DMS53 treated with DMSO at 0.1 percent for 48 hours (cell line): ENCODE data around the gene NUP58.

Experiments used
- DNase-seq: peaks from one replicate; lab custom pipeline; 2025; ENCODE audit not compliant: unreplicated experiment; lab: John Stamatoyannopoulos, UW

Gene NUP58, protein sequence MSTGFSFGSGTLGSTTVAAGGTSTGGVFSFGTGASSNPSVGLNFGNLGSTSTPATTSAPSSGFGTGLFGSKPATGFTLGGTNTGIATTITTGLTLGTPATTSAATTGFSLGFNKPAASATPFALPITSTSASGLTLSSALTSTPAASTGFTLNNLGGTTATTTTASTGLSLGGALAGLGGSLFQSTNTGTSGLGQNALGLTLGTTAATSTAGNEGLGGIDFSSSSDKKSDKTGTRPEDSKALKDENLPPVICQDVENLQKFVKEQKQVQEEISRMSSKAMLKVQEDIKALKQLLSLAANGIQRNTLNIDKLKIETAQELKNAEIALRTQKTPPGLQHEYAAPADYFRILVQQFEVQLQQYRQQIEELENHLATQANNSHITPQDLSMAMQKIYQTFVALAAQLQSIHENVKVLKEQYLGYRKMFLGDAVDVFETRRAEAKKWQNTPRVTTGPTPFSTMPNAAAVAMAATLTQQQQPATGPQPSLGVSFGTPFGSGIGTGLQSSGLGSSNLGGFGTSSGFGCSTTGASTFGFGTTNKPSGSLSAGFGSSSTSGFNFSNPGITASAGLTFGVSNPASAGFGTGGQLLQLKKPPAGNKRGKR

DNA sequence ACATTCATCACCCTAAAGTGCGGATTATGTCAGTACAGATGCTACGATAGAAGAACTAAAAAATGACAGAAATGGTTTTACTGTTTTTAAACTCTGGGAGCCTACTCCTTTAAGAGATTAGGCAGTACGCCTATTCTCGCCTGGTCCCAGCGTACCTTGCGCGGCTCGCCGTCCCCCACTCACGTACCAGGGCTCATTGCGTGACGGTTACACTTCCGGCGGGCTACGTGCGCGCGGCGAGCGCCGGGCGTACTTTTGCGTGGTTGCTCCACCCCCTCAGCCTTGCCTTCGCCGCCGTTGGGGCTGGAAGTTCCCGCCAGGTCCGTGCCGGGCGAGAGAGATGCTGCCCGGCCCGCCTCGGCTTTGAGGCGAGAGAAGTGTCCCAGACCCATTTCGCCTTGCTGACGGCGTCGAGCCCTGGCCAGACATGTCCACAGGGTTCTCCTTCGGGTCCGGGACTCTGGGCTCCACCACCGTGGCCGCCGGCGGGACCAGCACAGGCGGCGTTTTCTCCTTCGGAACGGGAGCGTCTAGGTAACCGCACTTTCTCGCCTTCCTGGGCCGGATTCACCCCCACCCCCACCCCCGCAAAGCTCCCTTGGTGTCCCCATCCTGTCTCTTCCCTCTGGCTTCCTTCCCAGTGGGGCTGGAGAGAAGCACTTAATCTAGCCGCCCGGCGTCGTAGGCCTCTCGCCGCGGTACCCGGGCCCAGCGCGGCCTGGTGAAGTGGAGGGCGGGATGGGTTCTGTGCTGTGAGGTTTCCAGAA is at the start of gene NUP58:
Gene NUP58 (plus strand): TSS at position 279 of the 767 bp plus-strand sequence. CDS start 149 bp downstream, at position 428.
- DNase-seq, result peak; percentile 91

DNA sequence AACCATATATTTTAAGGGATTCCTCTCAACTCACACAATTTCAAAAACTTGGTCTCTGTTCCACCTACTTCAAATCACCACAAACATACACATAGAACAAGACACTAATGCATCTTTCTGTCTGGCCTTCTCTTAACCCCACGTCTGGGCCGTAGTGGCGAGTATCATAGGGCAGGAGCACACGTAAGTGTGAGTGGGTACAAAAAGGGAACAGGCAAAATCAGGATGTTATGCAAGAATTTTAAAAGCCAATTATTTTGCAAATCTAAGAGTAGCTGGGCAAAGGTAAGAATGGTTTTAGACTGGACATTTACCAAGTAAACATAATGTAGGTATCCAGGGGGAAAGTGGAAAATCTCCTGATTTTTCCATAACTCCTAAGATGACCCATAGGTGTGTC is 49.2 kb upstream of the NUP58 start:
- DNase-seq, result no peak

DNA sequence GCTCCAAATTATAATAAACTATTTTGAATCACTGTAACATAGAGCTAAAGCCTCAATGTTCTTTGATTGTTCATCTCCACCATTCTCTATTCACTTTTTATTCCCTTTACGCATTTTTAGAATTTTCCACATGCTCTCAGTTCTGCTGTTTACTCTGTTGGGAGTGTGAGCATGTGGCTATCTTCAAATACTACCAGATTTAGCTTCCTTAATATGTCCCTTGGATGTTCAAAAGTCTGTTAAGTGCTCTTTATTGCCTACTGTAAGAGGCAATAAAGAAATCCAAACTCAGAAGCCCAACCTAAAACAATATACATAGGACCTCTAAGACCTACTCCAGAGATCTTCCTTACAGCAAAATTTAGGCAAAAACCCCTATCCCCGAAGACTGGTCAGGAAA is 48.7 kb upstream of the NUP58 start:
- no peak for DNase-seq

DNA sequence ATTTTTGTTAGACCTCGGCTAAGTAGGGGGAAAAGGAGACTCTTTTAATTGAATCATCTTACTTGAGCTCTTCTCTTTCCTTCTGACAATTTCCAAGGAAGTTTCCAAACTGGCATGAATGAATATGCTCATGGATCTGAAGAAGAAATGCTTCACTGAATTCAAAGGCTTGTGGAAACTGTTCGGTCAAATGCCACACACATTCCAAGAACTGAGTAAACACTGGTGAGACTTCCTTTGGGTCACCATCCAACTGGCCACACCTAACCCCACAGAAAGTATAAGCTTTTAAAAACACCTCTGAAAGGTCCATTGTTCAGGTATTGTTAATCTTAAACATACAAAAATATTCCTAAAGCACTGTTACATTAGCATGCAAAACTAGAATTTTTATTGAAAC is 47.7 kb upstream of the NUP58 start:
- no peak for DNase-seq

DNA sequence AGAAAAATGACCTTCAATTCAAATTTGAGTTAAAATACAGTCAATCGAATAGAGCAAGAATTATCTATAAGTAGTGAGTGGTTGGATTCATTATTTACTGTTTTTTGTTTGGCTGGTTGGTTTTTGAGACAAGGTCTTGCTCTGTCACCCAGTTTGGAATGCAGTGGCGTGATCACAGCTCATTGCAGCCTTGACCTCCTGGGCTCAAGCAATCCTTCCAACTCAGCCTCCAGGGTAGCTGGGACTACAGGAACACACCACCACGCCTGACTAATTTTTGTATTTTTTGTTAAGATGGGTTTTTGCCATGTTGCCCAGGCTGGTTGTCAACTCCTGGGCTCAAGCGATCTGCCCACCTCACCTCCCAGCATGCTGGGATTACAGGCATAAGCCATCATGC is 39.2 kb upstream of the NUP58 start:
- no peak for DNase-seq

DNA sequence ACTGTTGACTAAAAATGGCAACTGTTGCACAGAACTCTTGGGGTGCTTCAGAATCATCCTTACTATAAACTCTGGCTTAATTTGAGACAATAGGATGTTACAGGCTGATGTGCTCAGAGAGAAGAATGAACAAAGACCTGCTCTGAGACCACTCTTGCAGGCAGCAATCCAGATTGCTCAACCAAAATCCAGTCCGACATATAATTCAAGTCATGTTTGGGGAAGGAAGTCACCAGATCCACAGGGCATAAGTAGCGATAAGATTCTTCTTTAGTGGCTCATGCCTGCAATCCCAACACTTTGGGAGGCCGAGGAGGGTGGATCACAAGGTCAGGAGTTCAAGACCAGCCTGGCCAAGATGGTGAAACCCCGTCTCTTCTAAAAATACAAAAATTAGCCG is 34.7 kb upstream of the NUP58 start:
- DNase-seq, result no peak

DNA sequence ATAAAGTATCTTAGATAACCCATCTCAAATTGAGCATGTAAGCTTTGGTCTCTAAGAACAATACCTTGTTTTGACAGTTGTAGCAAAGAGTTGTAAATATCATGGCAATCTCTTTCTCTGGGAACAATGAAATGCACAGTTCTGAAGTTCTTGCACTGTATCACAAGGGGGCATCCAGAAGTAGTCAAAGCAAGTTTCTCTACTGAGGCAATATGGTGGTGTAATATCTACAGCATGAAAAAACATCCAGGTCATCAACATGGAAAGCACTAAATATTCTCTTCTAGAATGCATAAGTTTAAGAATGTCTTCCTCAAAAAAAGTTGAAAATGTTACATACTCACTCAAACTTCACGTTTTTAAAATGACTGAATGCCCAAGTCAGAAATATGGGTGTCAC is 33.7 kb upstream of the NUP58 start:
- no peak for DNase-seq

DNA sequence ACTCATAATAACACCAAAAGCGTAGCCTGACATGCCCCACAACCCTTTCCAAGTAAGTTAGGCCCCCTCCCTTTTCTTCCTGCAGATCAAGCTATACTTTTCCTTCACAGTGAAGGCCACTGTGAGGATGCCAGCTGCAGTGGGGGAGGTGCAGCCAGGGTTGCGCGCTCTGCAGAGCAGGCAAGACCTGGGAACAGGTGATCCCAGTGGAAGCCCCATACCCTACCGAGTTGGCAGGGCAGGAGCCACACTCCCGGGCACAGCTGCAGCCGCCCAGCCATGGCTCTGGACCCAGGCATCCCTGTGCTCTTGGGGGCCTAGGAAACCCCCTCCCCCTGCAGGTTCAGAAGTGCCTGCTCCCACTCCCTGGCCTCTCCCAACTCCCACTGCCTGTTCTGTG is 32.9 kb upstream of the NUP58 start:
- DNase-seq, result no peak

DNA sequence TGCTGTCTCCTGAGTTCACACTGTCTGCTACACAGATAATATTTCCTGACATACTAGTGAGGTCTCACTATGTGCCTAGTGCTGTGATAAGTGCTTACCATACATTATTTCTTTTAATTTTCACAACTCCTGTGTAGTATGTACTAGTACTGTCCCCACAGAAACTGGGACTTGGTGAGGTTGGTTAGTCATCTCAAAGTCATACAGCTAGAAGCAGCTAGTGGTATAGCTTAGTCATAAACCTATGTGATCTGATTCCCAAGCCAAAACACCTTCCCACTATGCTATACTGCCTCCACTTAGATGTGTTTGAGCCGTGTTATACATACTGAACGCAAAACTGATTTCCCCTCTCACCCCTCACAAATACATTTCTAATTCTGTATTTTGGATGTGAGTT is 24.7 kb upstream of the NUP58 start:
- no peak for DNase-seq

DNA sequence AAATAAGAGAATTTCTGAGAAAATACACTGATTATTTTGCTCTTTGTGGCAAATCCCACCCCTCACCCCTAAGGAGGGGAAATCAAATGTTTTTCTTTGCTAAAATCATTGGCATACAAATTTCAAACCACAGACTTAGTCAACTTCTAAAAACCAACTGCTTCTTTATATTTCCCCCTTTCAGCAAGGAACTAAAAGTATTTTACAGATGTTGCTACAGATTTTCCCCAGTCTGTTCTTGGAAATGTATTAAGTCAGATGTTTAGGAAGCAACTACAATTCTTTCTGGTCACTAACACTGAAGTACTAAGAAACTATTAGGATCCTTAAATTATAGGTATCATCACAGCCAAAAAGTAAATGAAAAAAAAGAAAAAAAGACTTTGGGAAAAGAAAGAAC is 21.0 kb upstream of the NUP58 start:
- DNase-seq, result no peak

DNA sequence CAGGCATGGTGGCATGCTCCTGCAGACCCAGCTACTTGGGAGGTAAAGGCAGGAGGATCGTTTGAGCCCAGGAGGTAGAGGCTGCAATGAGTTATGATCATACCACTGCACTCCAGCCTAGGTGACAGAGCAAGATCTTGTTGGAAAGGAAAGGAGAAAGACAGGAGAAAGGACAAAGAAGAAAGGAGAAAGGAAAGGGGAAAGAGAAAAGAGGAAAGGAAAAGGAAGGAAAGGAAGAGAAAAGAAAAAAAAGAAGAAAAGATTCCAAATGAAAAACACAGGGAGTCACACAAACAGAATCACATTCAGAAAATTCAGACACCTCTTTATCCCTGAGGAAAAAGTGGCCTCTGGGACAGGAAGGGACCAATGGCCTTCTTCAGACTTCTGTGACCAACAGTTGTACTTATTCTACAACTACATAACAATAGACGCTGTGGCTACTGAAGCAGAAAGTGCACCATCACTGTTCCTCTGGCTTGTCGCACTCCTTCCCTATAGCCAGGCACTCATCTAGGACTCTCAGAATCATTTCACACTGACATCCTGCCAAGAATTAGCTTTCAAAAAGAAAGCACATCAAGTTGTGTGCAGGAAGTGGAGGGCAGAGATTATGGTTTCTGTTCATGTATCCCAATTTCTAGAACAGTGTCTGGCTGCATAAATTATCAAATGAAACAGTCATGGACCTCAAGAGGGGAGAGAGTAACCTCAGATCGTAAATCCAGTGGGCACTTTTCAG is 20.1 kb upstream of the NUP58 start:
- no peak for DNase-seq

DNA sequence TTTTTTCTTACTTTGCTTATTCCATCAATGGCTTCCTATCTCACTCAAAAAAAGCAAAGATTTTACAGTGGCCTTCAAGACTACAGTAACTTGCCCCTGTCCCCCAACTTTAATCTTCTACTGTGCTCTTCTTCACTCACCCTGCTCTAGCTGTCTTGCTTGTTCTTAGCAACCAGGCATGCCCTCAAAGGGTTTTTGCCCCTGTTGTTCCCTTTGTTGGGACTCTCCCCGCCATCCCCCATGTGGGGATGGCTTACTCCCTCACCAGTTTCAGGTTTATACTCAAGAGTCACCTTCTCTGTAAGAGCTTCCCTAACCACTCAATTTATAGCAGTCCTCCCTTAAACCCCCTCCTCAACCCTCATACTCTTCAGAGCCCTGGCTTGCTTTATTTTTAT is 19.5 kb upstream of the NUP58 start:
- no peak for DNase-seq

DNA sequence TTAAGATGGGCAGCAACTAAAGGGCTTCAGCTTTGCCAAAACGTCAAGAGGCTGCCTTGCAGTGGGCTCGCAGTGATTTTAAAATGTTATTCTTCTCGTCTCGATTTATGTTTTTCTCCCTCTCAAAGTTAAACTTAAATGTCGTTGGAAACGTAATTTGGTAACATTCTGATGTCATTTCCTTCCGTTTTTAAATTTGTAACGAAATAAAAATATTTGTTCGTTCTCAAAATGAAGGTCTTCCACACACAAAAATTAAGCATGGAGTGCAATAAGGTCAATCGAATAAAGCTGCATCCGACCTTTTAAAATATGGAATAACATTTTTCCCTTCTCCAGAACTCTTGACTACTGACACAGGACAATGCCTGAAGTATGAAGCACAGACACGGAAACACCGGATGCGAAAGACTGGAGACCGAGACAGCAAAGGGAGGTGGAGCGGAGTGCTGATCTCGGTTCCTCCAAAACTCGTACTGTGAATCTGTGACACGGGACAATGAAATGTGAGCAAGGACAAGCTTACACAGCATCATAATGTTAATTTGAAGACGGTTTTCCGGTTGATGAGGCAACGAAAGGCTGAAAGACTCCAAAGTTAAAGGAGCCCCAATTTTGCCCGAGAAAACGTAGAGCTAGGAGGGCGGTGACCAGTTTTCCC is 15.0 kb upstream of the NUP58 start:
- DNase-seq, result peak; percentile 32

DNA sequence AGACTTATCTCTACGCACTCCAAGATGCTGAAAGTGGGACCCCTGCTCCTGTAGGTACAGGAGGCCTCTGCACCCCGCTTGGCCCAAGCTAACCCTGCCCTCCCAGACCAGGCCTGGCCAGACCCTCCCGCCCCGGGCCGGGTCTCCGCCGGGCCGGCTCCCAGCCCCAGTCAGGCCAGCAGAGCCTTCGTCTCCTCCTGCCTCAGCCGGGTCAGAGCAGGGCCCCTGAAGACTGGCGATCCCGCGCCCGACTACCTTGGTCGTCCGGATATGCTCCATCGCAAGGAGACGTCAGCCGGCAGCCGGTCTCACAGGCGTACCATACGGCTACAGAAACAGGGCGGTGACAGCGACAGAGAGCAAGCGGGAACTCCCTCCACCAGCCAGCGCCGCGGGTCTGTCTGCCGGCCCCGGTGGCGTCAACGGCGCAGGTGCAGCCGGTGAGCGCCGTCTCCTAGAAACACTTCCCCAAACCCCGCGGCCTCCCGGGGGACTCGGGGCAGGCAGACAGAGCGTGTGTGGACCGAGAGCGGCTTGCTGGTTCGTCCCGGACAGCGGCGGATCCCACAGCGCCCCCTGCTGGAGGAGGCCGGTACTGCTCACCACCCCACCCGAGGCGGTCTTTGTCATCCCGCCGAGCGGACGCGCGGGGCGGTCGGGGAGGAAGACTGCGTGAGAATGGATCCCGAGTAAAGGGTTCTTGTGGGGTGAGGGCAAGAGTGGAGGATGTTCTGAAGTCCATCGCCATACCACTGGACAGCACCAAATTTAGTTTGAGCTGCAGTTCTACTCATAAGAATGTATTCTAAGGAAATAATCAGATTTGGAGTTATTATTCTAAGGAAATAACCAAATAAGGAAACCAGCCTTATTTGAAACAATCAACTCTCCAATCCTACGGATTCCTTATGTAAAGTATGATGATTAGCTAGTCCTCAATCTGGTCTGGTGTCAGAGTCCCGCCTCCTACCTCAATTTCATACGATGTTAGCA is 14.2 kb upstream of the NUP58 start, which contains the start of gene MTMR6:
Gene MTMR6 (minus strand): TSS at position 520 of the 993 bp plus-strand sequence. CDS start 241 bp downstream, at position 279.
- DNase-seq, result peak; percentile 59

DNA sequence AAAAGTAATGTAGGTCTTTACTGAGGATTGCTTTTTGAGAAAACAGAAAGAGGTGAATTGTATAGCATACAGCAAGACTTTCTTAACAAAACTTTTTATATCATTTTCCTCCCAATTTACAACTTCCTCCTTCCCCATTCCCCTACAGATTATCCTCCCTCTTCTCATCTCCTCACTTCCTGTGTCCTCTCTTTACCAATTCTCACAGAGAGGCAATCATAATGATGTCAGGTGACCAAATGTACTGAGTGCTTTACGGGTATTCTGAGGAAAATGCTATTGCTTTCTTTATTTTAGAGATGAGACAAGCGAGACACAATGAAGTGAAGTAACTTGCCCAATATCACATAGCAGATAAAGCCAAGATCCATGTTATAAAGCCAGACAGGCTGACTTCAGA is 12.5 kb upstream of the NUP58 start:
- DNase-seq, result no peak

DNA sequence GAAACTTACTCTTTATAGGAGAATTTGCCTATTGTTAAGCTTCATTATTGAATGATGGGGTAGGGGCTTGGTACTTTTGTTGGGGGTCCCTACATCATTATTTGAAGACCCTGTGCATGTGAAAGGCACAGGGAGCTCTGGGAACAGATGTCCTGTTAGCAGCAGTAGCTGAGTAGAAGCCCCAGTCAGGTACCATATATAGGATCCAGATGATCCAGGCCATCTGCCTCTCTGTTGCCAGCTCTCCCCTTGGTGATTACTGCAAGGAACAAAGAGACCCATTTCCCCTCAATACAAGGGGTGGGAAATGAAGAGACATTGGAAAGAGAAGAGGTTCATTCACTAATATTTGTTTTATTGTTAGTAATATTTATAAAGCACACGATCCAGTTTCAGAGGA is 9.7 kb upstream of the NUP58 start:
- no peak for DNase-seq

DNA sequence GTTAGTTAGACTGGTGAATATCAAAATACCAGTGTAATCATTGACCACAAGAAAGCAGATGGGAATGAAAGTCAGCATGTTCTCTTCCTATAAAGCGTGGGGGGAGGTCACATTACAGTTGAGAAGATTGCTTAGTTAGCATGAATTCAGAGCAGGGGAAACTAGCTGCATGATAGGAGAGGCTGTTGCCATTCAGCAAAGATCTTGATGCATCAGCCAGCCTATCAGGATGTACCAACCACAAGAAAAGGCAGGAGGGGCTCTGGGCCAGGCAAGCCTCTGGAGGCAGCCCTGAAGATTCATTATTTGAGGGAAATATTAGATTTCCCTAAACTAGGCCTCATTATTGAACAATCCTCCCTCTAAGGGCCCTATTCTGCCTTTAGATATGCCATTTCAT is 9.1 kb upstream of the NUP58 start:
- no peak for DNase-seq

DNA sequence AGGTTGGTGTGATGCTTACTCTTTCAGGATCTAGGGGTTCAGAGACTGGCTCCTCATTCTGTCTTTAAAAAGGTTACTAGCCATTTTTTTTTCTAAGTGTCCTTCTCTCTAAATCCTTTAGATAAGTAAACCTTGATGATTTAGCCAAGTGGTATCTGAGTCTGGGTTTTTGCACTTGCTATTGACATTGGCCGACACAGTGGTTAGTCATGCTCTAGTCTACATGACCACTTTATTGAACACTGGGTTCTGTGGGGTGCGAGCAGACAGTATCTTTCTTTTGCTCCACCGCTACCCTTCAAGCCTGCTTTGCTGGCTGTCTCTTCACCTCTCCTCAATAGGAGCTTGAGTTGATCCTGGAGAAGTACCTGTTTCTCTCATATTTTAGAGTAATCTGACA is 6.2 kb upstream of the NUP58 start:
- no peak for DNase-seq

DNA sequence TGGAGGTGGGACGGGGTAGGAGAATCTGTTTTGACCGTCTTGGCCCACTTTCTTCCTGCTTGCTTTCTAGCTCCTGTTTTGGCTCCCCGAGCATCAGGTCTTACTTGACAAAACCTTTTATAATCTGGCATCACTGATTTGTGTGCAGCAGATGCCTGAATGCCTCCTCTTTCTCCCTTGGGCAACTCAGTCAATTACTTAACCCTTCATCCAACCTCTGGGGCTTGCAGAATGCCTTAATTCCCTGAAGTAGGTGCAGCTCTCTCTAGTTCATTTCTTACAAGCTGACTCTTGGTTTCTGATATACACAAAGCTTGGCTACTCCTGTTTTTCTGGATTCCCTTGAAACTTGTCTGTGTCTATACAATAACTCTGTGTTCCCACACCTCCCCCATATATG is 5.7 kb upstream of the NUP58 start:
- DNase-seq, result no peak
